SK-N-SH treated with all-trans-retinoic acid at 6 μM for 48 hours (cell line): ENCODE data around the gene KPNB1.

Experiments
- ATAC-seq: fragments of 200-7000 bp; cut with Tn5 transposase; 3 replicates; pipeline ENCODE4 v1.9.1; 2020; ENCODE audit warnings: mild to moderate bottlenecking, moderate library complexity
- ARNTL ChIP-seq: fragments of 450-650 bp; formaldehyde crosslinking; IDR thresholded peaks from 2 replicates; pipeline ENCODE4 v1.5.0; 2020; ENCODE audit warnings: low read depth, mild to moderate bottlenecking, moderate library complexity, borderline replicate concordance
- BACH2 ChIP-seq: fragments of 250-450 bp; sonication (Bioruptor Pico); IDR thresholded peaks from 2 replicates; pipeline ENCODE4 v1.9.0; 2021; ENCODE audit warnings: mild to moderate bottlenecking, borderline replicate concordance
- CSDC2 ChIP-seq: fragments of 250-450 bp; sonication (Bioruptor Pico); IDR thresholded peaks from 2 replicates; pipeline ENCODE4 v1.5.0; 2020; ENCODE audit warnings: mild to moderate bottlenecking, moderate library complexity
- CSRNP3 ChIP-seq: fragments of 250-450 bp; sonication (Bioruptor Pico); IDR thresholded peaks from 2 replicates; pipeline ENCODE4 v1.5.1; 2021; ENCODE audit warnings: mild to moderate bottlenecking, moderate library complexity
- GLIS3 ChIP-seq: fragments of 250-450 bp; sonication (Bioruptor Pico); IDR thresholded peaks from 2 replicates; pipeline ENCODE4 v1.5.0; 2020; ENCODE audit warnings: mild to moderate bottlenecking, moderate library complexity
- ISL1 ChIP-seq: fragments of 250-450 bp; sonication (Bioruptor Pico); IDR thresholded peaks from 2 replicates; pipeline ENCODE4 v2.1.2; 2022; ENCODE audit warnings: mild to moderate bottlenecking, moderate library complexity
- OSR1 ChIP-seq: fragments of 250-450 bp; sonication (Bioruptor Pico); IDR thresholded peaks from 2 replicates; pipeline ENCODE4 v1.8.0; 2022; ENCODE audit warnings: moderate library complexity, mild to moderate bottlenecking, inconsistent platforms
- POU6F1 ChIP-seq: fragments of 250-450 bp; sonication (Bioruptor Pico); IDR thresholded peaks from 2 replicates; pipeline ENCODE4 v1.8.0; 2021; ENCODE audit warnings: low read depth, mild to moderate bottlenecking, moderate library complexity, borderline replicate concordance
- PPARA ChIP-seq: fragments of 250-450 bp; sonication (Bioruptor Pico); IDR thresholded peaks from 2 replicates; pipeline ENCODE4 v1.5.0; 2020; ENCODE audit warnings: mild to moderate bottlenecking, borderline replicate concordance
- RARB ChIP-seq: fragments of 250-450 bp; sonication (Bioruptor Pico); IDR thresholded peaks from 2 replicates; pipeline ENCODE4 v1.8.0; 2021; ENCODE audit warnings: mild to moderate bottlenecking, moderate library complexity
- TCF4 ChIP-seq: fragments of 250-450 bp; sonication (Bioruptor Pico); IDR thresholded peaks from 2 replicates; pipeline ENCODE4 v1.8.0; 2021; ENCODE audit warnings: mild to moderate bottlenecking, moderate library complexity, borderline replicate concordance
- TOX ChIP-seq: fragments of 250-450 bp; sonication (Bioruptor Pico); IDR thresholded peaks from 2 replicates; pipeline ENCODE4 v1.8.0; 2021; ENCODE audit warnings: mild to moderate bottlenecking, moderate library complexity, borderline replicate concordance
- TSHZ2 ChIP-seq: fragments of 250-450 bp; sonication (Bioruptor Pico); IDR thresholded peaks from 2 replicates; pipeline ENCODE4 v1.5.0; 2020; ENCODE audit warnings: mild to moderate bottlenecking, moderate library complexity
- ZC3H10 ChIP-seq: fragments of 250-450 bp; sonication (Bioruptor Pico); IDR thresholded peaks from 2 replicates; pipeline ENCODE4 v1.5.1; 2021; ENCODE audit warnings: mild to moderate bottlenecking, moderate library complexity
- ZFP3 ChIP-seq: fragments of 250-450 bp; sonication (Bioruptor Pico); IDR thresholded peaks from 2 replicates; pipeline ENCODE4 v1.5.0; 2020; ENCODE audit warnings: mild to moderate bottlenecking, moderate library complexity
- ZFP30 ChIP-seq: fragments of 450-650 bp; formaldehyde crosslinking; IDR thresholded peaks from 2 replicates; pipeline ENCODE4 v1.5.0; 2022; ENCODE audit warnings: mild to moderate bottlenecking, moderate library complexity
- ZNF565 ChIP-seq: fragments of 450-650 bp; formaldehyde crosslinking; conservative IDR thresholded peaks from 2 replicates; pipeline ENCODE4 v1.5.0; 2020; ENCODE audit warnings: low read depth, mild to moderate bottlenecking, moderate library complexity
- ZNF70 ChIP-seq: fragments of 450-650 bp; formaldehyde crosslinking; IDR thresholded peaks from 2 replicates; pipeline ENCODE4 v1.5.0; 2020; ENCODE audit warnings: mild to moderate bottlenecking, moderate library complexity
- ZNF8 ChIP-seq: fragments of 450-650 bp; formaldehyde crosslinking; IDR thresholded peaks from 2 replicates; pipeline ENCODE4 v1.5.0; 2020; ENCODE audit warnings: mild to moderate bottlenecking, moderate library complexity
- TF ChIP-seq, protein P1 (sequence below): fragments of 250-450 bp; sonication (Bioruptor Pico); IDR thresholded peaks from 2 replicates; pipeline ENCODE4 v1.5.1; 2020; ENCODE audit warnings: low read depth, mild to moderate bottlenecking, moderate library complexity
- TF ChIP-seq, protein P2 (sequence below): fragments of 250-450 bp; sonication (Bioruptor Pico); IDR thresholded peaks from 2 replicates; pipeline ENCODE4 v1.8.0; 2020; ENCODE audit warnings: mild to moderate bottlenecking, moderate library complexity, borderline replicate concordance

KPNB1 gene

DNA sequence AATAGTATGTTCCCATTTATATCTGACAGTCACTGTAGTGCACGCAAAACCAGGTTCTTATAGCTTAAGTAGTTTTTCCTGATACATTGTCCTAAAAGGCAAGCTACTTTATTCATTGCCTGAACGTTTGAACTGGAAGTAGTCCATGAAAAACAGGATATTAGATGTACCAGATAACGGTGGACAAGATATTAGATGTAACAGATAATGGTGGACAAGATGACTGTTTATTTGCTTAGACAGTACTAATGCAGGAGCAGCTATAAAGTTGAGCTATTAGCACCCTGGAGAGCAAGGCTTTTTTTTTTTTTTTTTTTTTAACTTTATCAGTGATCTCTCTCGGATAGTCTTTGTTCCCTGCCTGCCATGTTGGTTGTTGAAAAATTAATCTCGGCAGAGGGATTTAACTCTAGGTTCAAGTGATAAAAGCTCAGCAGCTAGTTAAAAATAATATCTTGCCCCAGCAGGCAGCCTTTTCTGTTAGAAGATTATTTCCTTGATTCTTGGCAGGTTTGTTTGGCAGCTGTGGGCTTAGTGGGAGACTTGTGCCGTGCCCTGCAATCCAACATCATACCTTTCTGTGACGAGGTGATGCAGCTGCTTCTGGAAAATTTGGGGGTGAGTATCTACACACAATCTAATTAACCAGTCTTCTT is 26.9 kb downstream of the KPNB1 start:
- ATAC-seq: no peak
- TF ChIP-seq GLIS3 (CRISPR knock-in tag): no peak
- no peak for TF ChIP-seq ISL1 (CRISPR knock-in tag)
- TF ChIP-seq OSR1 (CRISPR knock-in tag): no peak
- no peak for TF ChIP-seq TOX
- no peak for TF ChIP-seq ZC3H10 (CRISPR knock-in tag)
- no peak for TF ChIP-seq ZFP30 (CRISPR knock-in tag)
- TF ChIP-seq CSRNP3 (CRISPR knock-in tag): no peak
- TF ChIP-seq, protein P1, sequence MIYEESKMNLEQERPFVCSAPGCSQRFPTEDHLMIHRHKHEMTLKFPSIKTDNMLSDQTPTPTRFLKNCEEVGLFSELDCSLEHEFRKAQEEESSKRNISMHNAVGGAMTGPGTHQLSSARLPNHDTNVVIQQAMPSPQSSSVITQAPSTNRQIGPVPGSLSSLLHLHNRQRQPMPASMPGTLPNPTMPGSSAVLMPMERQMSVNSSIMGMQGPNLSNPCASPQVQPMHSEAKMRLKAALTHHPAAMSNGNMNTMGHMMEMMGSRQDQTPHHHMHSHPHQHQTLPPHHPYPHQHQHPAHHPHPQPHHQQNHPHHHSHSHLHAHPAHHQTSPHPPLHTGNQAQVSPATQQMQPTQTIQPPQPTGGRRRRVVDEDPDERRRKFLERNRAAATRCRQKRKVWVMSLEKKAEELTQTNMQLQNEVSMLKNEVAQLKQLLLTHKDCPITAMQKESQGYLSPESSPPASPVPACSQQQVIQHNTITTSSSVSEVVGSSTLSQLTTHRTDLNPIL (CRISPR knock-in tag): no peak
- no peak for TF ChIP-seq TCF4
- TF ChIP-seq, protein P2, sequence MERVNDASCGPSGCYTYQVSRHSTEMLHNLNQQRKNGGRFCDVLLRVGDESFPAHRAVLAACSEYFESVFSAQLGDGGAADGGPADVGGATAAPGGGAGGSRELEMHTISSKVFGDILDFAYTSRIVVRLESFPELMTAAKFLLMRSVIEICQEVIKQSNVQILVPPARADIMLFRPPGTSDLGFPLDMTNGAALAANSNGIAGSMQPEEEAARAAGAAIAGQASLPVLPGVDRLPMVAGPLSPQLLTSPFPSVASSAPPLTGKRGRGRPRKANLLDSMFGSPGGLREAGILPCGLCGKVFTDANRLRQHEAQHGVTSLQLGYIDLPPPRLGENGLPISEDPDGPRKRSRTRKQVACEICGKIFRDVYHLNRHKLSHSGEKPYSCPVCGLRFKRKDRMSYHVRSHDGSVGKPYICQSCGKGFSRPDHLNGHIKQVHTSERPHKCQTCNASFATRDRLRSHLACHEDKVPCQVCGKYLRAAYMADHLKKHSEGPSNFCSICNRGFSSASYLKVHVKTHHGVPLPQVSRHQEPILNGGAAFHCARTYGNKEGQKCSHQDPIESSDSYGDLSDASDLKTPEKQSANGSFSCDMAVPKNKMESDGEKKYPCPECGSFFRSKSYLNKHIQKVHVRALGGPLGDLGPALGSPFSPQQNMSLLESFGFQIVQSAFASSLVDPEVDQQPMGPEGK (CRISPR knock-in tag): no peak
- no peak for TF ChIP-seq ZFP3 (CRISPR knock-in tag)
- TF ChIP-seq TSHZ2 (CRISPR knock-in tag): no peak
- TF ChIP-seq ARNTL (CRISPR knock-in tag): no peak
- TF ChIP-seq ZNF565: no peak
- no peak for TF ChIP-seq CSDC2 (CRISPR knock-in tag)
- TF ChIP-seq ZNF70 (CRISPR knock-in tag): no peak
- no peak for TF ChIP-seq PPARA

- TF ChIP-seq ZC3H10 (CRISPR knock-in tag): no peak
- TF ChIP-seq ZFP30 (CRISPR knock-in tag): no peak
- TF ChIP-seq, protein P1 (CRISPR knock-in tag): no peak
- no peak for TF ChIP-seq ZNF8 (CRISPR knock-in tag)
- TF ChIP-seq BACH2 (CRISPR knock-in tag): no peak
- no peak for TF ChIP-seq RARB (CRISPR knock-in tag)
- TF ChIP-seq ZFP3 (CRISPR knock-in tag): no peak
- no peak for TF ChIP-seq POU6F1 (CRISPR knock-in tag)
- ATAC-seq: no peak
Observed at GRCh38 chr17:47678196-47678595, 28.5 kb downstream of the KPNB1 start.
